Measurements from ENCODE around the gene B4GALT1.

Gene B4GALT1

DNA sequence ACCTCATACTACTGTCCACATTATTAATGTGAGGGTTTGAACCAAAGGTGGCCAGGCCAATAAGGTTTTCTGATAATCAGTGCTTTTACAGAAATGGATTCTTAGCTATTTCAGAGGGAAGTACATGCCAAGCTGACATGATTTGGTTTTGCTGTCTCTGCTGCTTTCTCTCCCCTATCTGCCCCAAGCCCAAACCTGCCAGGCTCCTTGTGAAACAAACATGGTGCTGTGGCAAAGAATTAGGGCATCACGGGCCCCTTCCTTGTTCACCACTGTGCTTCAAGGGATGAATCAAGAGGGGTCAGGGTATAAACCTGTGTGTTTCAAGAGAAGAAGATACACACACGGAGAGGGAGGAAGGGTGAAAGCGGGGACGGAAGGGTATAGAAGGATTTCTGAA, 49.3 kb downstream of the B4GALT1 start:
- DNase-seq, result no peak

DNA sequence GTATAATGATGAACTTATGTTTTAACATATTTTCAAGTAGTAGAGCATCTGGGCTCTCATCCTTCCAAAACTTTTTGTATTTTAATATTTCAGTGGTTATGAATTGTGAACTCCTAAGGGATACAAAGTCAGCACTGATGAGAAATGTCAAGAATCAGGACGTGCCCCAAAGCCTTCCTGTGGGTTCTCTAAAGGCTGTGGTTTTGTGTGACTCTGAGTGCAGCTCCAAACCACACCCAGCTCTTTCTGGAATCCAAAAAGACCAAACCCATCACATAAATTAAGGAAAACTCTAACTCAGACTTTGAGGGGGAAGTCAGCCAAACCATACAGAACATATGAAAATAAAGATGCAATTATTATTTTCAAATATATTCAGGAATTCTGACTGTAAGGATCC, 49.8 kb downstream of the B4GALT1 start:
- no peak for DNase-seq

DNA sequence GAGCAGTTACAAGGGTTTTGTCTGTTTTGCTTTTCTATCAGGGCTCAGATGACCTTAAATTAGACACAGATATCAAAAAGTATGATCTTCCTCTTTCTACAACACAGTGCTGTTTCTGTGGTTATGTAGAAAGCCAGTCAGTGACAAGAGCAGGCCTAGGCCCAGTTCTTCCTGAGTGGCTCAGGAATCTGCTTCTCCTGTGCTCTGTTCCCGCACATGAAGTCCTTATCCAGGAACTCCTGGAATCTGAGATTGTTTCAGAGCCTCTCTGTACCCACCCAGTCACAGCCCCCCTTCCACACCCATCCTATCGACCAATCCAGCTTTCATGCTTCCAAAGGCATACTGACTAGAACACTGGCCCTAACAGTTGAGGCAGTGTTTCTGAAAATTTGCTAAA, 50.3 kb downstream of the B4GALT1 start:
- DNase-seq, result no peak

- DNase-seq, result no peak
These were observed 52.4 kb downstream of the B4GALT1 start for GRCh38 chr9:33114746-33115145.

DNA sequence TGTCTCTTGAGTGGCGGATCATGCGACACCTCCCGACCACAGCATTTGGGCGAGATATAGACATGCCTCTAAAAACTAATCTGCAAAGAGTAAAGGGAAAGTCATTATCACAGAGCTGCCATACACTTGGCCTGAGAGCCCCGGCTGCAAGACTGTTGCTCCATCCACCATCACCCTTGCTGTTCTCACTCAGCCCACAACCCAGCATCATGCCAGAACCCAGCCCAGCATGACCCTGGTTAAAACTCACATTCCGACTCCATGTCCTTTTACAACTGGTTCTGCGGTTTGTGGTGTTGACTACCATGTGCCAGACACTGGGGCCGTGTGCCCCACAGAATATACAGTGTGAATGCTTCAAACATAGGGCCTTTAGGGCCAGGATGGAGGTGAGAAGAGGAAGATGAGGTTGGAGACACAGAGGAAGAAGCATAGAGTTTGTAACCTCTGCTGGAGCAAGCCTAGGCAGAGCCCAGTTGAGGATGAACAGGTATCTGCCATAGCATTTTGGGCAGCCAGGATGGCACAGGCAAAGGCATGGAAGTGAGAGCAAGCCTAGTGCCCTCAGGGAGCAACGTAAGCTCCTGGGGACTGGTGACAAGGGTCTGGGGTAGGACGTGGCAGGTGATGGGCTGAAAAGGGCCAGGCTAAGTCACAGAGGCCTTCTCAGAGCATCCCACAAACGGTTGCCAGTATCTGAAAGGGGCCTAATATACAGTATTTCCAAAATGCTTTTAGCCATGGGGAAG, 53.2 kb downstream of the B4GALT1 start:
- DNase-seq, result no peak

- no peak for DNase-seq
These were observed 55.0 kb downstream of the B4GALT1 start for GRCh38 chr9:33112094-33112493.

DNA sequence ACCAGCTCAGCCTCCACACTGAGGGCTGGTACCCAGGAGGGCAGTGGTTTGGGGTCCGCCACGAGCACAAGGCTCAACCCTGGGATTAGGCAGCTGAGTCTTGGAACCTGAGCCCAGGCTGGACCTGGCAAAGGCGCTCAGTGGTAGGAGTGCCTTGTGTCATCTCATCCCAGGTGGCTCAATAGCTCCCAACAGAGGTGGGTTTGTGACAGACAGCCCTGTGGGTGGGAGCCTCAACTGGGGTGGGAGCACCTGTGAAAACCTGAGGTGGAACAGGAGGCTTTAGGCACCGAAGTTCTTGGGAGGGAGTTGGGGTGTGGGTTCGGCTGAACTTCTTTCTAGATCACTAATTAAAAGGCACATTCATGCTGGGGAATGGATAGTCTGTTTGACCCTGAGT, 55.5 kb downstream of the B4GALT1 start:
- DNase-seq, result no peak

DNA sequence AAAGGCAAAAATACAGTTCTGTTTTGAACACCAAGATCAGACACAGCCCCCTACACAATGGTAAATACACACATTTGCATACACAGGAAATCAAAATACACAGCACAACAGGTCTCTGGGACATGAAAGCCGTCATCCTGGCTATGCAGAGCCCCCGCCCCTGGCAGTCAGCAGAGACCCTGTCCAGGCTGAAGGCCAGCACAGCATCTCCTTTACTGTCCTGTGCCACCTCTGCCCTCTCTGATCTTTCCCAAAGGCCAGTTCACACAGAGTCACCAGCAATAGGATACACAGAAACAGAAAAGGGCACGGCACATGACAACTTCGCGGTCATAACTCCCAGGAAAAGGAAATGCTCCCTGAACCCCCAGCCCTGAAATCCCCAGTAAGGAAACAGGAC, 56.5 kb downstream of the B4GALT1 start:
- no peak for DNase-seq

- no peak for DNase-seq
These were observed 57.1 kb downstream of the B4GALT1 start for GRCh38 chr9:33109850-33110595.

GRCh38 chr9:33109097-33109496, 58.0 kb downstream of the B4GALT1 start:
- DNase-seq, result no peak

- DNase-seq, result no peak
These were observed 58.7 kb downstream of the B4GALT1 start for GRCh38 chr9:33108472-33108871.

GRCh38 chr9:33107762-33108161, 59.4 kb downstream of the B4GALT1 start:
- DNase-seq, result no peak

- no peak for DNase-seq
These were observed 60.1 kb downstream of the B4GALT1 start for GRCh38 chr9:33106827-33107621.

- no peak for DNase-seq
These were observed 60.8 kb downstream of the B4GALT1 start for GRCh38 chr9:33106372-33106771.

DNA sequence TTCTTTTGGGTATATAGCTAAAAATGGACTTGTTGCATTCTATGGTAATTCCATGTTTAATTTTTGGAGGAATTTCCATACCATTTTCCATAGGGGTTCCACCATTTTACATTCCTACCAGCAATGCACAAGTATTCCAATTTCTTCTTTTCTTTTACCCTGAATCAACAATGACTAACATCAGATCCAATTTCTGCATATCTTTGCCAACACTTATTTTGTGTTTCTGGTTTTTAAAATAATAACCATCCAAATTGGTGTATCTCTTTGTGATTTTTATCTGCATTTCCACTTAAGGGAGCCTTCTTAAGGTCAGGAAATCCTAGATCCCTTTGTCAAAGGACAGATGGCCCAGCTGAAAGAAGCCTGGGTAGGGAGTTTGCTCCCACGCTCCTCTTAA, 61.2 kb downstream of the B4GALT1 start:
- no peak for DNase-seq

DNA sequence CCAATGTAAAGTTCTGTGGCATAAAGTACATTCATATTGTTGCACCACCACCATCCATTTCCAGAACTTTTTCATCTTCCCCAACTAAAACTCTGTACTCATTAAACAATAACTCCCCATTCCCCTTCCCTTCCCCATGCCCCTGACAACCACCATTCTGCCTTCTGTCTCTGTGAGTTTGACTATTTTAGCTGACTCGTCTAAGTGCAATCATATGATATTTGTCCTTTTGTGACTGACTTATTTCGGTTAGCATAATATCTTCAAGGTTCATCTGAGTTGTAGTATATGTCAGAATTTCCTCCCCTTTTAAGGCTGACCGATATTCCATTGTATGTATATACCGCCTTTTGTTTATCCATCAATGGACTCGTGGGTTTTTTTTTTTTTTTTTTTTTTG, 61.6 kb downstream of the B4GALT1 start:
- no peak for DNase-seq

DNA sequence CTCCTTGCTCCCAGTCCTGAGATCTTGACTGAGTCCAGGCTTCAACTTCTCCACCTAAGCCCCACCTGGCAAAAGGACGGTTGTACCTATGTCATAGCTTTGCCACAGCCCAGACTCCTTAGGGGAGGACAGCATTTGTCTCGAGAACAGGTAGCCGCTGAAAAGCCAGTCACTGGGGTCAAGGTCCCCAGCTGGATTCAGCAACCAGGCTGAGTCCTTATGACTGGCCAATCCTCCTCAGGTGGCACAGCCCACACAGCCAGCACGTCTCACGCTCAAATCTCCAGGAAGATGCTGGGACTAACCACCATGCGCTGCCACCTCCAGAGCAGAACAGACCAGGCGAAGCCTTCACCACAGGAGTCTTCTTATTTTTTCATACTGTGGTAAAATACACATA, 62.7 kb downstream of the B4GALT1 start:
- DNase-seq, result no peak

GRCh38 chr9:33103501-33104281, 63.4 kb downstream of the B4GALT1 start:
- DNase-seq, result no peak

- DNase-seq, result no peak
These were observed 64.5 kb downstream of the B4GALT1 start for GRCh38 chr9:33102551-33103210.

GRCh38 chr9:33101104-33101951, 65.8 kb downstream of the B4GALT1 start:
- no peak for DNase-seq

GRCh38 chr9:33099754-33100153, 67.4 kb downstream of the B4GALT1 start:
- DNase-seq, result no peak

Measured in DMS153 (cell line).